Measurements from ENCODE around the gene IGFALS. TPM values are rescaled to one million over a fixed set of nuclear protein-coding genes. Genes with fewer than 3 reads are reported as not detected.
A peak's percentile ranks its signal among the peaks of the same experiment; 100 is the strongest.

Gene IGFALS
- total RNA-seq, 2 donors from 2014 or later = 0.82 to 1.9 TPM

GRCh38 chr16:1775846-1776671, 17.4 kb downstream of the IGFALS start:
- intact Hi-C loops (cut with DNase I) = no loop called here
- Histone ChIP-seq H3K4me3 (no peak overlapping the region), H3K4me1 (replicated peaks) (peaks cover 9% of the 10 kb centered on the region), H3K27ac (no peak overlapping the region), H3K36me3 (peaks cover 12 to 24% of the 10 kb centered on the region in 2 donors), H3K9me3 (no peaks in the 10 kb centered on the region), H3K27me3 (replicated peaks; ENCODE audit: insufficient read depth) (no peaks in the 10 kb centered on the region)
- 83% methylated on average over 28 of the region's 28 CpGs for WGBS
- no peak for DNase-seq (ENCODE audit: low spot score)
- TF ChIP-seq POLR2AphosphoS5 (IDR thresholded peaks at IDR 0.05) (no peak), CTCF (IDR thresholded peaks at IDR 0.05) (no peak), POLR2A (IDR thresholded peaks at IDR 0.05) (no peak)

- H3K4me1 ChIP-seq (replicated peaks) = peaks cover 8% of the 10 kb centered on the region
- TF ChIP-seq POLR2AphosphoS5 (IDR thresholded peaks at IDR 0.05) (no peak), POLR2A (IDR thresholded peaks at IDR 0.05) (no peak), CTCF (IDR thresholded peaks at IDR 0.05) (no peak)
- H3K27ac ChIP-seq = no peak overlapping the region
- intact Hi-C loops (cut with DNase I) = no loop called here
- H3K9me3 ChIP-seq = no peaks in the 10 kb centered on the region
- WGBS = 90% methylated on average over 28 of the region's 30 CpGs
- H3K36me3 ChIP-seq = peaks cover 12 to 24% of the 10 kb centered on the region in 2 donors
- no peak for DNase-seq (ENCODE audit: low spot score)
- no peaks in the 10 kb centered on the region for H3K27me3 ChIP-seq (replicated peaks; ENCODE audit: insufficient read depth)
- H3K4me3 ChIP-seq = no peak overlapping the region
Measured at GRCh38 chr16:1775006-1775845, 18.3 kb downstream of the IGFALS start.

GRCh38 chr16:1774448-1774780, 19.1 kb downstream of the IGFALS start:
- H3K9me3 ChIP-seq = no peaks in the 10 kb centered on the region

GRCh38 chr16:1773703-1774447, 19.6 kb downstream of the IGFALS start:
- intact Hi-C loops (cut with DNase I) = no loop called here
- peaks cover 14% of the 10 kb centered on the region for H3K4me1 ChIP-seq (replicated peaks)
- no peak for DNase-seq (ENCODE audit: low spot score)
- WGBS = 14% methylated on average over 37 of the region's 45 CpGs
- peak overlapping the region; percentile 83 to 86 for H3K4me3 ChIP-seq
- TF ChIP-seq CTCF (IDR thresholded peaks at IDR 0.05) (no peak), POLR2A (IDR thresholded peaks at IDR 0.05) (no peak)
- H3K36me3 ChIP-seq = peaks cover 12 to 24% of the 10 kb centered on the region in 2 donors
- H3K27ac ChIP-seq = peak overlapping the region; percentile 91 to 96
- H3K27me3 ChIP-seq (replicated peaks; ENCODE audit: insufficient read depth) = no peaks in the 10 kb centered on the region
- H3K9me3 ChIP-seq = no peaks in the 10 kb centered on the region

More at GRCh38 chr16:1774448-1774780, 19.1 kb downstream of the IGFALS start:
- Histone ChIP-seq H3K4me3 (peak overlapping the region; percentile 83 to 86), H3K36me3 (peaks cover 12 to 24% of the 10 kb centered on the region in 2 donors), H3K27me3 (replicated peaks; ENCODE audit: insufficient read depth) (no peaks in the 10 kb centered on the region), H3K27ac (peak overlapping the region; percentile 91 to 96), H3K4me1 (replicated peaks) (peaks cover 14% of the 10 kb centered on the region)
- DNase-seq (ENCODE audit: low spot score) = no peak
- WGBS = 83% methylated on average over 7 of the region's 7 CpGs
- TF ChIP-seq POLR2AphosphoS5 (IDR thresholded peaks at IDR 0.05) (no peak), POLR2A (IDR thresholded peaks at IDR 0.05) (no peak), CTCF (IDR thresholded peaks at IDR 0.05) (no peak)
- intact Hi-C loops (cut with DNase I) = no loop called here

All from prostate gland (tissue), 2 donors.